HL-60 (cell line): Measurements from ENCODE around the gene CHMP4B.

ENCODE experiments used
- DNase-seq, 2 experiments: peaks; one replicate each; pipeline ENCODE4 v3.0.0-alpha.2; 2010 to 2020; ENCODE audit warnings: low read depth in 1 of 2, low spot score in 1 of 2
- H3K27ac ChIP-seq: fragments of 250-450 bp; sonication (Bioruptor Pico); replicated peaks from 2 replicates; pipeline ENCODE4 v1.5.1; 2020; ENCODE audit warnings: mild to moderate bottlenecking, moderate library complexity
- H3K27me3 ChIP-seq: fragments of 250-450 bp; sonication (Bioruptor Pico); 2 replicates; pipeline ENCODE4 v1.5.1; 2021; ENCODE audit warnings: mild to moderate bottlenecking, moderate library complexity; ENCODE audit not compliant: insufficient read depth, poor library complexity, severe bottlenecking
- H3K4me3 ChIP-seq: replicated peaks from 2 replicates; pipeline ENCODE4 v1.5.1; 2011; ENCODE audit warnings: mild to moderate bottlenecking, control low read depth, low read length; ENCODE audit not compliant: insufficient read depth
- GABPA ChIP-seq: IDR thresholded peaks from 2 replicates; pipeline ENCODE4 v1.6.1; 2012; ENCODE audit warnings: low read depth
- POLR2AphosphoS5 ChIP-seq: IDR thresholded peaks from 2 replicates; pipeline ENCODE4 v1.6.1; 2012; ENCODE audit warnings: low read depth
- SPI1 ChIP-seq: IDR thresholded peaks from 2 replicates; pipeline ENCODE4 v1.6.1; 2012; ENCODE audit warnings: low read depth, mild to moderate bottlenecking, borderline replicate concordance
- TF ChIP-seq, protein P1 (sequence below): IDR thresholded peaks from one replicate; pipeline ENCODE4 v1.5.1; 2011; ENCODE audit warnings: low read length, control low read depth, inconsistent platforms; ENCODE audit not compliant: insufficient read depth
- TF ChIP-seq, protein P2 (sequence below): IDR thresholded peaks from 2 replicates; pipeline ENCODE4 v1.6.1; 2012; ENCODE audit warnings: low read depth; ENCODE audit not compliant: insufficient replicate concordance

The CHMP4B gene

DNA sequence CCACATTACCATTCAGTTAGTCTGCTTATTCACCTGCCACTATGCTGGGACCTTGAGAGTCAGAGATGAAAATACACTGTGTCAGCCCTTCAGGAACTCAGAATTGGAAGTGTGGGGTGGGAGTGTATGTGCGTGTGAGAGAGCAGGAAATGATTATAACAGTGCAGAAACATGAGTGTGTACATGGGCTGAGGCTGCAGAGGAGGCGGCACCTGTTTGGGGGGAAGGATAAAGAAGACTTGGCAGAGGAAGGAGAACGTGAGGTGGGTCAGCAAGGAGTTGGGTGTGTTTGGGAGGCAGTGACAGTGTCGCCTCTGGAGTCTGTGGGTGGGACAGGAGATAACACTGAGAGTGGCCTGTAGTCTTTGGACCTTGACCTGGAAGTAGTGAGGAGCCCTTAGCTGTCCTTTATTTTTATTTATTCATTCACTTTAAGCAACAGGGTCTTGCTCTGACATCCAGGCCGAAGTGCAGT lies 3.1 kb downstream of the CHMP4B start:
- H3K4me3 ChIP-seq = no peak overlapping the region
- H3K27me3 ChIP-seq = no peaks in the 10 kb centered on the region
- TF ChIP-seq, protein P1, sequence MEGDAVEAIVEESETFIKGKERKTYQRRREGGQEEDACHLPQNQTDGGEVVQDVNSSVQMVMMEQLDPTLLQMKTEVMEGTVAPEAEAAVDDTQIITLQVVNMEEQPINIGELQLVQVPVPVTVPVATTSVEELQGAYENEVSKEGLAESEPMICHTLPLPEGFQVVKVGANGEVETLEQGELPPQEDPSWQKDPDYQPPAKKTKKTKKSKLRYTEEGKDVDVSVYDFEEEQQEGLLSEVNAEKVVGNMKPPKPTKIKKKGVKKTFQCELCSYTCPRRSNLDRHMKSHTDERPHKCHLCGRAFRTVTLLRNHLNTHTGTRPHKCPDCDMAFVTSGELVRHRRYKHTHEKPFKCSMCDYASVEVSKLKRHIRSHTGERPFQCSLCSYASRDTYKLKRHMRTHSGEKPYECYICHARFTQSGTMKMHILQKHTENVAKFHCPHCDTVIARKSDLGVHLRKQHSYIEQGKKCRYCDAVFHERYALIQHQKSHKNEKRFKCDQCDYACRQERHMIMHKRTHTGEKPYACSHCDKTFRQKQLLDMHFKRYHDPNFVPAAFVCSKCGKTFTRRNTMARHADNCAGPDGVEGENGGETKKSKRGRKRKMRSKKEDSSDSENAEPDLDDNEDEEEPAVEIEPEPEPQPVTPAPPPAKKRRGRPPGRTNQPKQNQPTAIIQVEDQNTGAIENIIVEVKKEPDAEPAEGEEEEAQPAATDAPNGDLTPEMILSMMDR = no peak
- no peak for TF ChIP-seq POLR2AphosphoS5
- no peak for TF ChIP-seq GABPA
- TF ChIP-seq SPI1 = no peak
- TF ChIP-seq, protein P2, sequence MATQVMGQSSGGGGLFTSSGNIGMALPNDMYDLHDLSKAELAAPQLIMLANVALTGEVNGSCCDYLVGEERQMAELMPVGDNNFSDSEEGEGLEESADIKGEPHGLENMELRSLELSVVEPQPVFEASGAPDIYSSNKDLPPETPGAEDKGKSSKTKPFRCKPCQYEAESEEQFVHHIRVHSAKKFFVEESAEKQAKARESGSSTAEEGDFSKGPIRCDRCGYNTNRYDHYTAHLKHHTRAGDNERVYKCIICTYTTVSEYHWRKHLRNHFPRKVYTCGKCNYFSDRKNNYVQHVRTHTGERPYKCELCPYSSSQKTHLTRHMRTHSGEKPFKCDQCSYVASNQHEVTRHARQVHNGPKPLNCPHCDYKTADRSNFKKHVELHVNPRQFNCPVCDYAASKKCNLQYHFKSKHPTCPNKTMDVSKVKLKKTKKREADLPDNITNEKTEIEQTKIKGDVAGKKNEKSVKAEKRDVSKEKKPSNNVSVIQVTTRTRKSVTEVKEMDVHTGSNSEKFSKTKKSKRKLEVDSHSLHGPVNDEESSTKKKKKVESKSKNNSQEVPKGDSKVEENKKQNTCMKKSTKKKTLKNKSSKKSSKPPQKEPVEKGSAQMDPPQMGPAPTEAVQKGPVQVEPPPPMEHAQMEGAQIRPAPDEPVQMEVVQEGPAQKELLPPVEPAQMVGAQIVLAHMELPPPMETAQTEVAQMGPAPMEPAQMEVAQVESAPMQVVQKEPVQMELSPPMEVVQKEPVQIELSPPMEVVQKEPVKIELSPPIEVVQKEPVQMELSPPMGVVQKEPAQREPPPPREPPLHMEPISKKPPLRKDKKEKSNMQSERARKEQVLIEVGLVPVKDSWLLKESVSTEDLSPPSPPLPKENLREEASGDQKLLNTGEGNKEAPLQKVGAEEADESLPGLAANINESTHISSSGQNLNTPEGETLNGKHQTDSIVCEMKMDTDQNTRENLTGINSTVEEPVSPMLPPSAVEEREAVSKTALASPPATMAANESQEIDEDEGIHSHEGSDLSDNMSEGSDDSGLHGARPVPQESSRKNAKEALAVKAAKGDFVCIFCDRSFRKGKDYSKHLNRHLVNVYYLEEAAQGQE = no peak
- no peak overlapping the region for H3K27ac ChIP-seq
- DNase-seq = no peak

DNA sequence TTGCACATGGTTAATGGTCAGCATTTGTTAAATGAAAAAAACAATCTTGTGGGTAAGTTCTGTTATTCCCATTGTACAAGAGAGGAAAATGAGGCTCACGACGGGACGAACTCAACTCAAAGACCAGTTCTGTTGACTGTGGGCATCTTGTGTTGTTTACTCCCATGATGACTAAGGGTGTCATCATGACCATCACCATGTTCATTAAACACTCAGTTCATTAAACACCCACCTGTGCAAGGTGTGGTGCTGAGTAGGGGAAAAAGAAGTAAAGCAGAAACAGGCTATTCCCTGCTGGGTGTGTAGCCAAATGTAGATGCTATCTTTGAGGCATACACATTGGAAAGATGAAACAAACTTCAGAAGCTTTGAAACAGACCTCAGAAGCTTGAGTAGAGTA lies 4.5 kb downstream of the CHMP4B start:
- H3K4me3 ChIP-seq = no peak overlapping the region
- H3K27ac ChIP-seq = no peak overlapping the region
- DNase-seq = no peak
- TF ChIP-seq GABPA (no peak), SPI1 (no peak), POLR2AphosphoS5 (no peak)
- TF ChIP-seq, protein P2 = no peak
- TF ChIP-seq, protein P1 = no peak
- no peaks in the 10 kb centered on the region for H3K27me3 ChIP-seq

DNA sequence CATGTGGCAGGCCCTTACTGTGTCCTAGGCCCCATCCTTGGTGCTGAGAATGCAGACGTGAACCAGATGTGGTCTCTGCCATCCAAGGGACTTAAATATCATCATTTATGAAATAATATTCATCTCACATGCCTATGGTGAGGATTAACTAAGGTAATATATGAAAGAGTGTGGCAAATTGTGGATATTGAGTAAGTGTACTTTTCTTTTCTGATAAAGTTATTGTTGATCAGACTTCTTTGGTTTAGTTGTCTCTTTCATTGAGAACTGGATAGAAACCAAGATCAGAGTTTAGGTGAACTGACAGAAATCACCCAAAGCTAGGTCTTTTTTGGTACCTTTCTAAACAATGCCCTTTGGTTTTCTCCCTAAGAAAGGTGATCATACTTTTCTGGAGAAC lies 5.0 kb downstream of the CHMP4B start:
- H3K4me3 ChIP-seq = no peak overlapping the region
- H3K27me3 ChIP-seq = no peaks in the 10 kb centered on the region
- no peak for DNase-seq
- H3K27ac ChIP-seq = no peak overlapping the region
- TF ChIP-seq POLR2AphosphoS5 (no peak), SPI1 (no peak), GABPA (no peak)
- TF ChIP-seq, protein P1 = no peak
- TF ChIP-seq, protein P2 = no peak
